HepG2 (cell line): Measurements from ENCODE around the gene C13orf42. TPM values are rescaled to one million over a fixed set of nuclear protein-coding genes. Genes with fewer than 3 reads are reported as not detected.

ENCODE experiments used
- ATAC-seq: fragments of 200-7000 bp; cut with Tn5 transposase; 3 replicates; pipeline ENCODE4 v1.9.1; 2020; ENCODE audit warnings: mild to moderate bottlenecking, moderate library complexity
- BruUV-seq: library from RNA; stranded (reverse); fragments of 400-500 nt; replicated peaks from 2 replicates; lab custom pipeline; 2021; lab: Mats Ljungman, UMichigan
- CTCF ChIA-PET: fragments of 300-600 bp; formaldehyde crosslinking; extraction: SDS; loops from one replicate; lab custom pipeline; 2021; ENCODE audit warnings: low total read pairs, inconsistent platforms, low intra/inter-chr PET ratio; lab: Yijun Ruan, JAX
- POLR2A ChIA-PET: fragments of 350-600 bp; sonication (Branson Sonifier 250); formaldehyde crosslinking; loops from one replicate; lab custom pipeline; 2020; ENCODE audit warnings: antibody characterized with exemption, inconsistent platforms; lab: Yijun Ruan, JAX
- DNase-seq: peaks from one replicate; pipeline ENCODE4 v3.0.0-alpha.2; 2015; ENCODE audit warnings: low spot score
- FAIRE-seq: peaks from 3 replicates; lab custom pipeline; 2011; peaks lifted over from hg19 to GRCh38; lab: Jason Lieb, UNC
- H2AFZ ChIP-seq: one replicate; pipeline ENCODE4 v1.6.1; 2011; ENCODE audit warnings: low read length, inconsistent platforms
- H3K27ac ChIP-seq: fragments of 300-600 bp; 3 replicates; pipeline ENCODE4 v1.8.0; 2011; ENCODE audit warnings: mixed run types, mild to moderate bottlenecking, mixed read lengths, low read length, inconsistent platforms; ENCODE audit not compliant: insufficient read depth; ENCODE audit errors: extremely low read length
- H3K27me3 ChIP-seq, 2 experiments: fragments of 200-600 bp in 1 of 2; 2 replicates in 1 of 2; 3 replicates in 1 of 2; pipeline versions ENCODE4 v1.6.0 to v1.8.0; 2011; ENCODE audit warnings: low read length in 2 of 2, mild to moderate bottlenecking in 2 of 2, moderate library complexity in 2 of 2, inconsistent platforms in 1 of 2; ENCODE audit not compliant: insufficient read depth in 2 of 2, control insufficient read depth in 1 of 2
- H3K36me3 ChIP-seq, 2 experiments: fragments of 200-600 bp in 1 of 2; replicated peaks in 1 of 2; 2 replicates in 1 of 2; 3 replicates in 1 of 2; pipeline versions ENCODE4 v1.5.1 to v1.8.0; 2011; ENCODE audit warnings: low read length in 2 of 2, inconsistent platforms in 1 of 2; ENCODE audit not compliant: insufficient read depth in 2 of 2, control insufficient read depth in 1 of 2
- H3K4me1 ChIP-seq: 2 replicates; pipeline ENCODE4 v1.5.1; 2012; ENCODE audit warnings: low read length, inconsistent platforms; ENCODE audit not compliant: insufficient read depth
- H3K4me2 ChIP-seq: 2 replicates; pipeline ENCODE4 v1.6.0; 2011; ENCODE audit warnings: low read depth, low read length, inconsistent platforms
- H3K4me3 ChIP-seq, 3 experiments: fragments of 200-600 bp in 1 of 3; sonication (generic), shearing (Covaris generic) in 1 of 3; replicated peaks in 1 of 3; 2 replicates each; pipeline ENCODE4 v1.5.1; 2011 to 2016; ENCODE audit warnings: low read length in 3 of 3, inconsistent platforms in 2 of 3, low read depth in 2 of 3, mild to moderate bottlenecking in 2 of 3, control low read depth in 1 of 3, mixed read lengths in 1 of 3; ENCODE audit not compliant: insufficient read depth in 1 of 3
- H3K79me2 ChIP-seq: one replicate; pipeline ENCODE4 v1.6.1; 2011; ENCODE audit warnings: low read length, inconsistent platforms; ENCODE audit not compliant: insufficient read depth
- H3K9ac ChIP-seq: 2 replicates; pipeline ENCODE4 v1.6.0; 2011; ENCODE audit warnings: mild to moderate bottlenecking, low read depth, low read length, inconsistent platforms; ENCODE audit not compliant: insufficient read depth
- H3K9me3 ChIP-seq: 2 replicates; pipeline ENCODE4 v1.5.1; 2012; ENCODE audit warnings: mild to moderate bottlenecking, low read length
- H4K20me1 ChIP-seq: 2 replicates; pipeline ENCODE4 v1.6.0; 2011; ENCODE audit warnings: inconsistent platforms, mild to moderate bottlenecking, low read length, moderate library complexity; ENCODE audit not compliant: insufficient read depth
- DMTF1 ChIP-seq: sonication (generic); formaldehyde crosslinking; IDR thresholded peaks from 2 replicates; pipeline ENCODE4 v1.4.0; 2020; ENCODE audit warnings: mild to moderate bottlenecking, missing genetic modification reagents
- MAFK ChIP-seq, 2 experiments: IDR thresholded peaks in 1 of 2; conservative IDR thresholded peaks in 1 of 2; 2 replicates each; pipeline ENCODE4 v1.6.1; 2011; ENCODE audit warnings: improper control_type of control experiment in 2 of 2, low read length in 2 of 2
- NFE2L2 ChIP-seq: fragments of 150-350 bp; IDR thresholded peaks from 2 replicates; pipeline ENCODE4 v1.6.1; 2014; ENCODE audit warnings: low read length
- NR2F1 ChIP-seq, 2 experiments: fragments of 450-650 bp in 1 of 2; formaldehyde crosslinking in 1 of 2; IDR thresholded peaks; 2 replicates each; pipeline versions ENCODE4 v1.5.0 to v1.6.1; 2016 to 2020; ENCODE audit warnings: mild to moderate bottlenecking in 1 of 2, missing compliant biosample characterization in 1 of 2, missing genetic modification reagents in 1 of 2, moderate library complexity in 1 of 2
- ZHX2 ChIP-seq, 2 experiments: sonication (generic) in 1 of 2; formaldehyde crosslinking in 1 of 2; IDR thresholded peaks; 2 replicates each; pipeline versions ENCODE4 v1.6.1 to v1.9.0; 2014 to 2022; ENCODE audit warnings: antibody characterized with exemption in 1 of 2, borderline replicate concordance in 1 of 2, inconsistent platforms in 1 of 2, low read depth in 1 of 2, missing genetic modification reagents in 1 of 2
- ZNF142 ChIP-seq: sonication (generic); formaldehyde crosslinking; IDR thresholded peaks from 2 replicates; pipeline ENCODE4 v1.4.0; 2020; ENCODE audit warnings: missing genetic modification reagents
- WGBS: methylation state at CpG from one replicate; pipeline ENCODE4 v1.1.6; 2017; ENCODE audit warnings: low lambda C conversion rate; 5-methylcytosine and 5-hydroxymethylcytosine counted together
- in situ Hi-C: cut with HindIII; loops from 2 replicates; pipeline ENCODE4 v1.10.0; 2017; ENCODE audit warnings: low pct_unique_long_range_greater_than_20kb; ENCODE audit not compliant: extremely low pct_ligation_motif_present
- intact Hi-C: fragments of 100-400 bp; cut with micrococcal nuclease; formaldehyde crosslinking; loops from one replicate; pipeline ENCODE4 v1.10.0; 2022; ENCODE audit not compliant: unreplicated experiment
- polyA plus RNA-seq, 8 experiments: library from polyadenylated mRNA; depleted of rRNA in 3 of 8; stranded (reverse) in 7 of 8; unstranded in 1 of 8; fragments of >200 nt; fragmentation: Illumina TruSeq in 4 of 8; extraction: Trizol in 4 of 8; gene quantifications; 2 replicates each; pipeline versions ENCODE4 v1.2.1 to v1.2.3, GENCODE V29; 2011 to 2016; ENCODE audit warnings: low read depth in 4 of 8, missing spikeins in 1 of 8, mixed read lengths in 1 of 8; ENCODE audit not compliant: insufficient read depth in 1 of 8
- total RNA-seq, 5 experiments: library from RNA; depleted of rRNA; stranded (reverse); fragments of >200 nt; fragmentation: Illumina TruSeq; extraction: Trizol; gene quantifications; 2 replicates each; pipeline ENCODE4 v1.2.3, GENCODE V29; 2016; ENCODE audit warnings: low read depth in 1 of 5

Gene C13orf42
- total and polyA plus RNA-seq, 2 of the 13 experiments (the other 11 are each of a cell fraction or from before 2014, with no cell fraction given) = not detected

DNA sequence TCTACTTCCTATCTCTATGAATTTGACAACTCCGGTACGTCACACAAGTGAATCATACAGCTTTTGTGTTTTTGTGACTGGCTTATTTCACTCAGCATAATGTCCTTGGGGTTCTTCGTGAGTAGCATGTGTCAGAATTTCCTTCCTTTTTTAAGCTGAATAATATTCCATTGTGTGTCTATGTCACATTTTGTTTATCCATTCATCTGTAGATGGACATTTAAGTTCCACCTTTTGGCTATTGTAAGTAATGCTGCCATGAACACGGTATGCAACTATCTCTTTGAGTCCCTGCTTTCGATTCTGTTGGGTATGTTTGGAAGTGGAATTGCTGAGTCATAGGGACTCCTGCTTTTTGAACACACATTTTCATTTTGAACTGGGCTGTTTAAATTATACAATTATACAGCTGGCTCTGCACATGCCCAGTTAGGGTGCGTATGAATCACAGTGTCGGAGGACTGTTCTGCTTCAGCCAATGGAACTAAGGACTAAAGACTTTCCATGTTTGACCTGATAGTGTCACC, 43.0 kb upstream of the C13orf42 start:
- Histone ChIP-seq H3K79me2 (no peaks in the 10 kb centered on the region), H3K36me3 (no peaks in the 10 kb centered on the region), H3K4me1 (no peaks in the 10 kb centered on the region), H3K4me3 (no peak overlapping the region), H4K20me1 (no peaks in the 10 kb centered on the region), H3K9ac (no peak overlapping the region), H3K4me2 (0 out of 2 replicates have a peak overlapping the region, but pooled peaks have one; percentile 5), H3K27me3 (0 out of 5 replicates have a peak, but pooled peaks cover 0 to 15% of the 10 kb centered on the region in 2 experiments), H3K9me3 (no peaks in the 10 kb centered on the region), H2AFZ (no peak overlapping the region), H3K27ac (no peak overlapping the region)
- in situ Hi-C loops (loop anchor here (10.0 kb wide), 1 partner anchor 131 kb away; no protein-coding TSS in a partner anchor), intact Hi-C loops (no loop called here)
- 67% methylated on average over 7 of the region's 7 CpGs for WGBS
- no TSS peak for BruUV-seq
- CTCF ChIA-PET = no interaction called here
- POLR2A ChIA-PET = no interaction called here
- FAIRE-seq (no peak), DNase-seq (no peak), ATAC-seq (no peak)
- TF ChIP-seq NFE2L2 (peak; percentile 84), MAFK (conservative IDR thresholded peaks at IDR 0.05 in 1 of 2, IDR thresholded peaks at IDR 0.05 in 1 of 2; ENCODE audit: low read length in 2 of 2) (peak; percentile 34 to 36; a peak in 2 of 4 replicates), NR2F1 (CRISPR knock-in tag; IDR thresholded peaks at IDR 0.05) (no peak), DMTF1 (CRISPR knock-in tag) (no peak), ZHX2 (IDR thresholded peaks at IDR 0.05; ENCODE audit: low read depth) (no peak), ZHX2 (CRISPR knock-in tag; IDR thresholded peaks at IDR 0.05; ENCODE audit: borderline replicate concordance) (no peak), ZNF142 (no peak)
